ENCODE measurements around the gene RNF180.
"Not testable (repeated sequence)": the region's sequence is repeated elsewhere in the genome, so short reads cannot be mapped to it uniquely, and the experiment has no call there.

RNF180 gene

DNA sequence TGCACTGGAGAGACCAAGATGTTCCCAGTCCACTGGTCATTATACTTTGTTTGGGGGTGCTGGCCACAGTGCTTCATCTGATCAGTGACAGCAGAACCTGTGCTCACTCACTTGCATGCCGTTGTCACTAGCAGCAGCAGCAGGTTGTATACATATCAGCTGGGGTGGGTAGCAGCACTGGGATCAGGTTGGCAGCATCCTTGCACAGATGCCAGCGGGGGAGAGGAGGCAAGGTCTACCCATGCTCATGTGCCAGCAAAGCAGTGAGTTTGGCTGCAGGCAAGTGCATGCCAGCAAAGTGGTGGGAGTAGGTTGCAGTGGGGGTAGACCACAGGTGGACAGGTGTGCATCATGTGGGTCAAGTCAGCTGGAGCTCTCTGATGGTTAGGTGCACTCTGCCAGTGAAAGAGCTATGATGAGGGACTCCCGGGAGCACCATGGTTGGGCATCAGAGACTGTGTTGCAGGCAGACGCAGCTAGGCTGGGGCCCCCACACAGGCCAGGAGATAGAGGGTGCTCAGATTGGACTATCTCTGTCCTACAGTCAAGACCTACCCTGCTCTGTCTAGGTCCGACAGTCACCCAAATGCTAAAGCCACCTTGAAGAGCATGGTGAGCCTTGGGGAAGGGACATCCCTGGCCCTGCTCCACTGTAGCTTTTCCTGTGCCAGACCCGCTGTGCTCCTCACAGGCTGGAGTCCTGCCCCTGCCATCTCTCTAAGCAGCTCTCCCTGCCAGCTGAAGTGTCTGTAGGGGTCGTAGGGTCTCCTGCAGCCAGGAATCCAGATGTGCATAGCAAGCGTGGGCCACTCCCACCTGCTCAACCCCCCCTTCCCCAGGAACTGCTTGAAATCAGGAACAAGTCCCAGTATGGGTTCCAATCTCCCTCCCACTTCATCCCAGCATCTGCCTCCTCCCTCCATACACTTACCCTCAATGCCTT is 119.8 kb downstream of the RNF180 start:
- no peak for DNase-seq

DNA sequence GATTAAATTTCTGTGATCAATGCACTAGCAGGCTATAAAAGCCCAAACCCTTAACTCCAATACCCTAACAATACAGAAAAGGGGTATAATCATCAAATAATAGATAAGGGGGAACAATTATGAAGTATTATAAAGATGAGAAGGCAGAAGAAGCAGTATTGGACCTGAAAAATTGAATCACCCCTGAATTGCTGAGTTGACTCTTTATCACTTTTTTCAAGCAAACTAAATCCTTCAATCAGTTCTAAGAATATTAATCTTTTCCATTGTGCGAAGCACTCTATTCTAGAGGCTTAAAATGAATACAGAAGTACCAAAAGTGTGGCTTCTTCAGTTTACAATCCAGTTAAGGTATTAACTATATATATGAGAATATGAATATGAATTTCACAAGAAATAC is 120.7 kb downstream of the RNF180 start:
- no peak for DNase-seq

DNA sequence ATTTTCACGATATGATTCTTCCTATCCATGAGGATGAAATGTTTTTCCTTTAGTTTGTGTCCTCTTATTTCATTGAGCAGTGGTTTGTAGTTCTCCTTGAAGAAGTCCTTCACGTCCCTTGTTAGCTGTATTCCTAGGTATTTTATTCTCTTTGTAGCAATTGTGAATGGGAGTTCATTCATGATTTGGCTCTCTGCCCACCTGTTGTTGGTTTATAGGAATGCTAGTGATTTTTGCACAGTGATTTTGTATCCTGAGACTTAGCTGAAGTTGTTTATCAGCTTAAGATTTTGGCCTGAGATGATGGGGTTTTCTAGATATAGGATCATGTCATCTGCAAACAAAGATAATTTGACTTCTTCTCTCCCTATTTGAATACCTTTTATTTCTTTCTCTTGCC is 122.9 kb downstream of the RNF180 start:
- not testable (repeated sequence) for DNase-seq

DNA sequence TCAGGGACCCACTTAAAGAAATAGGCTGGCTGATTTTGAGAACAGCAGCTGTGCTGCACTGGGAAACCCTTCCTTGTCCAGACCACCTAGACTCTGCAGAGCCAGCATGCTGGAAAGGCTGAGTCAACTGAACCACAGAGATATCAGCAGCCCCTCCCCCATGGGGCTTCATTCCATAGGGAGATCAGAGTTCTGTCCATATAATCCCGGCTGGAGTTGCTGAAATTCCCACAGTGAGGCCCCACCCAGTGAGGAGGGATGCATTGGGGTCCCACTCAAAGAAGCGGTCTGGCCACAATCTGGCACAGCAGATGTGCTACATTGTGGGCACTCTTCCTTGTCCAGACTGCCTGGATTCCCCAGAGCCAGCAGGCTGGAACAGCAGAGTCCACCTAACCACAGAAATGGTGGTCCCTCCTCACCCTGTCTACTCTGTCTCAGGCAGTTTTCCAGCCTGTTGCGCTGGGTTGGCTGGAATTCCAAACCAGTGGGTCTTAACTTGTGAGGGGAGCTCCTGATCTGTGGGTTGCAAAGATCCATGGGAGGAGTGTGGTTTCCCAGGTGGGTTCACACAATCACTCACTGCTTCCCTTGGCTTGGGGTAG is 127.1 kb downstream of the RNF180 start:
- DNase-seq: no peak

DNA sequence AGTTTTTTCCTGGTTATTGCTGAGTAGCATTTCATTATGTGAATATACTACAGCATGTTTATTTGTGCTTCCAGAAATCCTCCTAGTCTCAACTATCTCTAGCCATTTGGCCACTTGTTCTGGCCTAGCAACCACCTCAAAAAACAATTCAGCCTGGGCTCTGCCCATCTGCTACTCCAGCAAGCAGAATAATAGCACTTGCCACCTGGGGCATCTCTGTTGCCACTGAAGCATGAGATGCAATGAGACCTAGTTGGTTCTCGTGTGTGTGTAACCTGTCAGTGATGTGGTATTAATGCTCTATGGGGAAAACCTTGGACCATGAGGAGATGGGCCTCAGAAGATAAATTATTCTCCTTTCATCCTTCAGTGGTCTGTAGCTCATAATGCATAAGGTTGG is 129.5 kb downstream of the RNF180 start:
- no peak for DNase-seq

DNA sequence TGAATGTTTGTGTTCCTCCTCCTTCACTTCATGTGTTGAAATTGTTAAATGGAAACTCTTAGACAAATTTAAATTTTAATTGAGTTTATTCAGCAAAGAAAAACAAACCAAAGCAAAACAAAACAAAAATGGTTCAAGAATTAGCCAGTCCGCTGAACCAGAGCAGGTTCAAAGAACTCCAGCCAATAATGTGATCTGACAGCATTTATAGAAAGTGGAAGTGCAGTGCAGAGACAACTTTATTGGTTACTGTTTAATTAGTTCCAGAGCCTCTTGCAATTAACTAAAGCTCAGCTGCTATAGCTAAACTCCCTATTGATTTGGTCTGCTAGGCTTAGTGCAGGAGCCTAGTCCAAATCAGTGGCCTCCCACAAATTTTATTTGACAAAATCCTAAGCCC is 132.9 kb downstream of the RNF180 start:
- DNase-seq: no peak

DNA sequence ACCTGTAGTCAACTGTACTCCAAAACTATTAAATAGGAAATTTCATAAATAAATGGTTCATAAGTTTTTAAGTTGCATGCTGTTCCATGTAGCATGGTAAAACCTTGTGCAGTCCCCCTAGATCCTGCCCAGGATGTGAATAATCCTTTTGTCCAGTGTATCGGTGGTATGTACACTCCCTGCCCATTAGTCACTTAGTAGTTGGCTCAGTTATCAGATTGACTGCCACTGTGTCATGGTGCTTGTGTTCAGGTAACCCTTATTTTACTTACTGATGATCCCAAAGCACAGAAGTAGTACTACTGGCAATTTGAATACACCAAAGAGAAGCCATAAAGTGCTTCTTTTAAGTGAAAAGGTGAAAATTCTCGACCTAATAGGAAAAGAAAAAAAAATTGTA is 134.2 kb downstream of the RNF180 start:
- DNase-seq: no peak

DNA sequence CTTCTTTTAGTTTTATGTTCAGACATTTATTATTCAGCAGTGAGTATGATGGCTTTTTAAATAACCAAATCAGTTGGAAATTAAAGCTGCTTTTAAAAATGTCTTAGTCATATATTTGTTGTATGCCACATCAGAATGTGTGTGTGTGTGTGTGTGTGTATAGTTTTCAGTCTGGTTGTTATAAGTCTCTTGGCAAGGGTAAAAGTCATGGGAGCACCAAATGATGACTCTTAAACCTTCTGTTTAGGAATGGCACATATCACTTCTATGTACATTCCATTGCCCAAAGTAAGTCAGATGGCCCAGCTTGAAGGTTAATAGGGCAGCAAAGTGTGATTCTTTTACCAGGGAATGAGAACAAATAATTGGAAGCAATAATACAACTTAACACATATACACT is 135.9 kb downstream of the RNF180 start:
- no peak for DNase-seq

DNA sequence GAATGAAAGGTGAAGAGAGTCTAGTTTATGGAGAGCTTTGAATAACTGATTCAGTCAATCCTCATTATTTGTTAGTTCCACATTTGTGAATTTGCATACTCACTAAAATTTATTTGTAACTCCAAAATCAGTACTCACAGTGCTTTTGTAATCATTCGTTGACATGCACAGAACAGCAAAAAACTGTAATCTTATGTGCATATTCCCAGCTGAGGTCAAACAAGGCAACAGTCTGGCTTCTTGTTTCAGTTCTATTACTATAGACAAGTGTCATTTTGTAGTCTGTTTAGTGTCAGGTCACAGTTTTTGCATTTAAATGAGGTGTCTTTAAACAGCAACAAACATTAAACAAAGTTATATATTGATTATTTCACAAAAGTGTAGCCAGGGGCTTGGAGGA is 142.5 kb downstream of the RNF180 start:
- DNase-seq: no peak

DNA sequence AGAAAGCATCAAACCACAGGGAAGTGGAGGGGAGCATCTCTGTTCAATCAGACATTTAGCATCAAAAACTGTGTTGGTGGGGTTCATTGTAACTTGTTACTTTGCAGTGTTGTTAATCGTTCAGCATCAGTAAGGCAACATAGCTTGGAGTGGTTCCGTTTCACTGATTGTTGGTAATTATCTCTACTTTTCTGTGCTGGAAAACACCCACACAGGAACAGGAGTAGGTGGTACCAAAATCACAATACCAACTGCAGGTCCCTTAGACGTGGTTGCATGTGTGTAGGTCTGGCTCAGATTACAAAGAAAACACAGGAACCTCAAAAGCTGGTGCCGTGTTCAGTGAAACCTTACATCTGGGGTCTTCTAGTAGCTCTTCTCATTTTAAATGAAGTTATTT is 146.8 kb downstream of the RNF180 start:
- no peak for DNase-seq

DNA sequence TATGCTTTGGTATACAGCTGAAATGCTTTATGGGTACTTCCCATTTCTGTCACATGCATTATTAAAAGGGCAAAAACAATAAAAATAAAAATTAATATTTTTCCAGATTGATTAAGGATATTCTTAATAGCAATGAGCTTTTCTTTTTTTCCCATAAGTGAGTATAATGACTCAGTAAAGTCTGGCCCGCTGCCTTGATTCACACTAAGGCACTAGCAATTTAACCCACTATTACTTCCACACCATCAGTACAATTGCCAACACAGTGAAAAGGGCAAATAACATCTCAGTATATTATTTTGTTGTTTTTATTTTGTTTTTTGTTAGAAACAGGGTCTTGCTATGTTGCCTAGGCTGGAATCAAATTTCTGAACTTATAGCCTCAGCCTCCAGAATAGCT is 150.1 kb downstream of the RNF180 start:
- no peak for DNase-seq

DNA sequence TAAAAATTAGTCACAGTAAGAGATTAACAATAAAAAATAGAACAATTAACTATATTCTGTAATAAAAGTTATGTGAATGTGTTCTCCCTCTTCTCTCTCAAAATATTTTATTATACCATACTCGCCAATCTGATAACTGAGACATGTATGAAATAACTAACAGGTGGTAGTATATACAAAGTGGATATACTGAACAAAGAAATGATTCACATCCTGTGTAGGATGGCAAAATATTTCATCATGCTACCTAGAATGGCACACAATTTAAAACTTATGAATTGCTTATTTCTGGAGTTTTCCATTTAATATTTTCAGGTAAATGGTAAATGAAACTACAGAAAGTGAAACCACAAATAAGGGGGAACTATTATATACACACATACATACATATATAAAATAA is 152.5 kb downstream of the RNF180 start:
- DNase-seq: no peak

DNA sequence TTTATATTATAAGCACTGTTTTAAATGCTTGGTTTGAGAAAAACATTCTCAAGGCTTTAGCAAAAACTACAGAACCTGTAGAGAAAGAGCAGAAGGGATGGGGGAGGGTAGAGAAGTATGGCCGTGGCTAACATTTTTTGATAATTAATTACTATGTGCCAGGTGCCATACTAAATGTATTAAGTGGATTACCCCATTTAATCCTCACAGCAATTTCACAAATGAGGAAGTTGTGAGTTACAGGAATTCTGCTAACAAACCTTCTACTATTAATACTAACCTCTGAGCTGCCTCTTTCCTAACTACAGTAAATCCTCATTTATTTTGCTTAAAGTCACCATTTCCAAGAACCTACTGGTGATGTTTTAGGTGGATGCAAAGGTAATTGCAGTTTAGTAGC is 157.9 kb downstream of the RNF180 start:
- DNase-seq: no peak

DNA sequence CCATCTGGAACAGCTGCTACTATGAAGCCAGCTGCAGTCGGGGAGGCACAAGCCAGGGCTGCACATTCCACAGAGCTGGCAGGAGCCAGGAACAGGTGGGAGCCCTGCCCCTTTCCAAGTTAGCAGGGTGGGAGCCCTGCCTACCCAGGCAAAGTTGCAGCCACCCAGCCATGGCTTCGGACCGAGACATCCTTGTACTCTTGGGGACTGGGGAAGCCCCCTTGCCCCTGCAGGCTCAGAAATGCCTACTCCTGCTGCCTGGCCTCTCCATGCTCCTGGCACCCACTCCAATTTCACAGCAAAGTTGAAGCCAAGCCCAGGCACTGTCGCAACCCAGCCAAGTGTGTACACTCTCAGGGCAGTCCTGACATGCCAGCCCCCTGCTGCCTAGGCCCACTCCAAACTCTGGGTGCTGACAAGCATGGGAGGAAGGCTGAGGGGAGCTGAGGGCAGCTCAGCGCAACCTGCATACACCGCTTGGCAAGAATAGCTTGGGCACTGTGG is 165.1 kb downstream of the RNF180 start:
- no peak for DNase-seq

DNA sequence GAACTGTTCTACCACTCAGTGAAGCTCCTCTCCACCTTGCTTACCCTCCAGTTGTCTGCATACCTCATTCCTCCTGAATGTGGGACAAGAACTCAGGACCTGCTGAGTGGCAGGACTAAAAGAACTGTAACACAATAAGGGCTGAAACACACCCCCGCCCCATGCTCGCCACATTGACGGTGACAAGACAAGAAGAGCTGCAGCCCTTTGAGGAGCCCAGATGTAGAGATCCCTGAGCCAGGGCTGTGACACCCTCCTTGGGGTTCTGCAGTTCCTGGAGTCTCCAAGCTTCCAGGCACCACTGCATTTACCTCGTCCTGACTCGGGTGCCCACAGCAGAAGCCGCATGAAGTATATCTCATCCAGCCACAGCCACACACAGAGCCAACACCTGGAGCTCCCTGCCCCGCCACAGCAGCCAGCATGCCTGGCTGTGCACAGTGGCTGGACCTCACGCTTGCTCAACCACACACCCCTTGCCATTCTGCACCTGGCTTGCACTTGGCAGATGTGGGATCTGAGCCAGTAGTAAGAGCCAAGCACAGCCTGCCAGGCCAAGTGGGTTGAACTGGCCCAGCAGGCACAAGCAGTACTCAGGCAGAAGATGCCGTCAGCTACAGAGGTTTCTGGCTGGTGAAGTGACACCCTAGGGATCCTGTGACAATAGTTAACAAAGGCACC is 166.1 kb downstream of the RNF180 start:
- no peak for DNase-seq

DNA sequence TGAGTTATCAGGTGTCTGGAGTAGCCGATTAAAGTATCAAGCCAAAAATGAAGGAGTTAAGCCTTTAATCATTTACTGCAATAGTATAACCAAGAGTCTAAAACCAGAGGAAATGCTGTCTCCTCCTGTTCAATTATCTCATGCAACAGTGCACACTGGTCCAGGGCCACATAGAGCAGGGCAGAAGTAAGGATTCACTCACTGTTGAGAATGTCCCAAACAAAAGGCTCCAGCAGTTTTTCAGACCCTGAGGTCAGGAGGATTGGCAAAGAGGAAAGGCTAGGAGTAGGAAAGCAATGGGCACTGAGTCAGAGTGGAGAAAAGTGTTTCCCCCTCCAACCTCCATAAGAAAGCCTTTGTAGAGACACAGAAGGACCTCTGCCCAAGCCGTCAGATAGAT is 168.2 kb downstream of the RNF180 start:
- no peak for DNase-seq

DNA sequence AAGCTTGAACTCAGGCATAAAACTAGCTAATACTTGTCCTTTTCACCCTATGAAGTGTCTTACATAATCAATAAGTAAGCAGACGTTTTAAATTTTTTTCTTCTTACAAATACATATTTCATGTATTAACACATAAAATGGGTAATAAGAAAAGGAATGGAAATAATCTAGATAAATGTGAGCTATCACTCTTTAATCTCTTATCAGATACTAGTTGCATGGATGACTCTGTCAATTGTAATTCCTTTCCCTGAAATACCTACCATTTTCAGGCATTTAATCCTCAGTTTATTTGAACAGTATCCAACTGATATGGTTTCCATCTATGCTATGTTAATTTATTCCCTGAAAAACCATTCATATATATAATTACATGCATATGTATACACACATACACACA is 174.1 kb downstream of the RNF180 start:
- no peak for DNase-seq

DNA sequence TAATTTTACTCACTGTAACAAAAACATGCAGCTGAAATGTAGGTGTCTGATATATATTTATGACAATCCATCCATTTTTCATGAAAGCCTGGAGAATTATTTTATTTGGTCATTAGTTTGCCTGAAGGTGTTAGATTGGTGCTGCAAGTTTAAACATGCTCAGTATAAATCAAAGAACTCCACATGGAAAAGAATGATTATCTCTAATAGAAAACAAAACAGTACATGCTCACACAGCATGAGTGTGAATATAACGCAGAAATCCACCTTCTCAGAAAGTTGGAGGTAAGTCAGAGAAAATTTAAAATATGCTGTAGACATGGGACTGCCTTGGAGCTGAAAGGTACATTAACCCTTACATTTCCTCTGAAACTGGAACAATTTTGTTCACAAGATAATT is 174.7 kb downstream of the RNF180 start:
- no peak for DNase-seq

DNA sequence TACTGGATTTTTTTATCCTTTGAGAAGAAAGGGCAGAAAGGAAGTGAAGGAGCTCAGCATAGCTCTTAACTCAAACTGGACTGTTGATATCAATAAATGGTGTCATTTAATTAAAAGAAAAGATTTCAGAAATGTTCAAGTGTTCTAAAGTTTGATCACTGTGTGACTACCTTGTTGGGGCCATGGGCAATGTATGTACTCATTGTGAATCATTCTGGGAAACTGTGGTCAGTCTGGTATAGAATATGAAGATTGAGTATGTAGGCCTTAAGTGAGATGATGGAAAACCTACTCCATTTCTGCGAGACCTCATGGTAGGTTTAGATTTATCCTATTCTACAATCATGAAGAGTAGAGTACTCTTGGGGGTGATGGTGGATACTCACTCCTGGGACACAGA is 175.7 kb downstream of the RNF180 start:
- DNase-seq: no peak

DNA sequence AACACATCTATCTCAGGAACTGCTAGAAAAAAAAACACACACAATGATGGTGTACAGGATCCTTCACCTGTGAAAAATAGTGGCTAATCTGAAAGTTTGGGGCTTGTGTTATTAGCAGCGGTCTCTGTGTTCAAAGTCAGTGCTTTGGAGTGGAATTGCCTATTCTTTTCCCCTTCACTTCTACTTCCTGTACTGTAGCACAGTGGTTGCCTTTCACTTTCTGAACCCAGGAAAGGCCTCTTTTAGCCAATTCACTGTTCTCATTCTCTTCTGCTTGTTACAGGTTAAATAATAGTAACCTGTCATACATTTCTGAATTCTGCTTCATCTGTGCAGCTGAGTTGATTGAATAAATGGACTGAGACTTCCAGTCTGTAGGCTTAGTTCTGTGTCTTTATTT is 178.9 kb downstream of the RNF180 start:
- DNase-seq: no peak

DNA sequence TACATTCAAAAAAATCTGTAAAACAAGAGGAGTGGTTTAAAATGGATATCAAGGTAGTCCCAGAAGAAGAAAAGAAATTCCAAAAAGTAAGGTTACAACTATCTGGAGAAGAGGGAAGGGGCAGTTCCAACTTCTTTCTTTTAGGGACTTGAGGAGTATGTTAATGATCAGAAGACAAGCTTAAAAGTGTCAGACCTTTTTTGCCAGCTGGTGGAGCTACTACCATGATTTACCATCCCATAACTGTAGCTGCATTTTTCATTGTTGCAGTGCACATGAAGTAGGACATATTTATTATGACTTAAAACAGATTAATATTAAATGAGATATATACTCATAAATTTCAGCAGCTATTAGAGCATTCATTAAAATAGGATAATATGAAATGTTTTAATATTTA is 181.7 kb downstream of the RNF180 start:
- DNase-seq: no peak

DNA sequence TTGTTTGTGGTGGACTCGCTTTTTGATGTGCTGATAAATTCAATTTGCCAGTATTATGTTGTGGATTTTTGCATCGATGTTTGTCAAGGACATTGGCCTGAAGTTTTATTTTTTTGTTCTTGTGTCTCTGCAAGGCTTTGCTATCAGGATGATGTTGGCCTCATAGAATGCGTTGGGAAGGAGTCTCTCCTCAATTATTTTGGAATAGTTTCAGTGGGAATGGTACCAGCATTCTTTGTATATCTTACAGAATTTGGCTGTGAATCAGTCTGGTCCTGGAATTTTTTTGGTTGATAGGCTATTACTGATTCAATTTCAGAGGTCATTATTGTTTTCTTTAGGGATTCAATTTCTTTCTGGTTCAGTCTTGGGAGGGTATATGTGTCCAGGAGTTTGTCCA is 198.8 kb downstream of the RNF180 start:
- DNase-seq: no peak

DNA sequence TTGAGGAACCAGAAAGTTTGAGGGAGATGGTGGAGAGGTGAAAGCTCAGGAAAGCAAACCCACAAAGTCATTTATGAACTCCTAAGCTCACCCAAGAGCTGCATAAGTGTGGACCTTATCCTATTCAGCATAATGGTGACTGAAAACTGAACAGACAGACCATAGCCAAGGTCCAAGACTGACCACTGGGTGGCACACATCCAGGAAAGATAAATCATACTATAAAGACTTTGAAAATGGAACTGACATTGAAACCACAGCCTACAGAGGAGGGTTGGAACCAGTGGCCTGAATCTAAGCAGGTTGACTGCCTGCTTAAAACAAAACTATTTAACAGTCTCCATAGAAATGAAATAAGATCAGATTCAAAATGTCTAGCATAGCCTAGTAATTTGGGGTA is 219.1 kb downstream of the RNF180 start:
- no peak for DNase-seq

DNA sequence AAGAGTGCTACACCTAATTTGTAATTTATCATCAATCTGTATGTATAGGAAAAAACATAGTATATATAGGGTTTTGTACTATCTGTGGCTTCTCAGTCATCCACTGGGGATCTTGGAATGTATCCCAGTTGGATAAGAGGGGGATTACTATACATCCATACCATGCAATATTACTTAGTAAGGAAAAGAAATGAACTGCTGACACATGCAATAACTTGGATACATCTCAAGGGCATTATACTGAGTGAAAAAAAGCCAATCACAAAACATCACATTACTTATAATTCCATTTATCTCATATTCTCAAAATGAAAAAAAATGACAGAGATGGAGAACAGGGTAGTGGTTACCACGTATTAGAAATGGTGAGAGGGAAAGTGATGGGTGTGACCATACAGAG is 231.9 kb downstream of the RNF180 start:
- DNase-seq: no peak

Data from GOT3 (cell line).